ENCODE measurements around the gene MSLN.

Gene MSLN

GRCh38 chr16:778447-778846 is 17.9 kb downstream of the MSLN start:
- DNase-seq: no peak

- DNase-seq: no peak
Measured at GRCh38 chr16:778909-779527, 18.5 kb downstream of the MSLN start.

GRCh38 chr16:779561-779960 is 19.0 kb downstream of the MSLN start:
- no peak for DNase-seq

- DNase-seq: no peak
Measured at GRCh38 chr16:780296-780695, 19.8 kb downstream of the MSLN start.

GRCh38 chr16:781346-782010 is 20.9 kb downstream of the MSLN start:
- DNase-seq: no peak

GRCh38 chr16:782258-782657 is 21.7 kb downstream of the MSLN start:
- no peak for DNase-seq

- no peak for DNase-seq
Measured at GRCh38 chr16:782766-783403, 22.4 kb downstream of the MSLN start.

- DNase-seq: no peak
Measured at GRCh38 chr16:783404-784161, 23.0 kb downstream of the MSLN start.

GRCh38 chr16:784431-784830 is 23.9 kb downstream of the MSLN start:
- no peak for DNase-seq

GRCh38 chr16:785563-786535 is 25.3 kb downstream of the MSLN start:
- peak; percentile 73 to 79 for DNase-seq

- no peak for DNase-seq
Measured at GRCh38 chr16:787321-787966, 26.9 kb downstream of the MSLN start.

- DNase-seq: peak; percentile 15 to 24
Measured at GRCh38 chr16:787978-788398, 27.5 kb downstream of the MSLN start, which contains the start of gene RPUSD1. TSS of gene RPUSD1 (minus strand) at chr16:788381. CDS start at chr16:787737, 644 bp downstream.

GRCh38 chr16:788399-789126 is 28.0 kb downstream of the MSLN start, which contains the start of gene CHTF18:
TSS of gene CHTF18 (plus strand) at chr16:788620. CDS start at chr16:788685, 65 bp downstream.
- DNase-seq: peak; percentile 90 to 91

- DNase-seq: no peak
Measured at GRCh38 chr16:789191-789850, 28.8 kb downstream of the MSLN start.

- DNase-seq: no peak
Measured at GRCh38 chr16:790086-790485, 29.6 kb downstream of the MSLN start.

GRCh38 chr16:791131-791530 is 30.6 kb downstream of the MSLN start:
- no peak for DNase-seq

- DNase-seq: no peak
Measured at GRCh38 chr16:792221-792995, 31.9 kb downstream of the MSLN start.

- DNase-seq: no peak
Measured at GRCh38 chr16:793414-793813, 32.9 kb downstream of the MSLN start.

- no peak for DNase-seq
Measured at GRCh38 chr16:794091-794822, 33.7 kb downstream of the MSLN start.
